Activated CD8-positive, alpha-beta memory T cell treated with anti-CD3 and anti-CD28 coated beads for 36 hours (primary cell): ENCODE results near the gene YEATS4. TPM values are rescaled to one million over a fixed set of nuclear protein-coding genes. Genes with fewer than 3 reads are reported as not detected.

Source experiments
- CTCF ChIA-PET: fragments of 350-600 bp; sonication (Branson Sonifier 250); formaldehyde crosslinking; loops from one replicate; lab custom pipeline; 2021; ENCODE audit warnings: antibody characterized with exemption; lab: Charles Lee
- POLR2A ChIA-PET: fragments of 350-600 bp; sonication (Branson Sonifier 250); formaldehyde crosslinking; loops from one replicate; lab custom pipeline; 2021; ENCODE audit warnings: antibody characterized with exemption; lab: Charles Lee
- total RNA-seq, 2 experiments: library from RNA; stranded (reverse); gene quantifications; one replicate each; pipeline ENCODE4 v1.2.3, GENCODE V29; 2021

Gene YEATS4
- total RNA-seq, 2 experiments from 2014 or later, result 39.9 to 40.0 TPM

GRCh38 chr12:69338120-69338859 lies 21.3 kb upstream of the YEATS4 start:
- POLR2A ChIA-PET, result interaction anchor here (0.6 kb wide), 1 partner anchor 126 kb away, joined by 3 read pairs; no protein-coding TSS in a partner anchor
- CTCF ChIA-PET, result no interaction called here

- CTCF ChIA-PET, result no interaction called here
- POLR2A ChIA-PET, result no interaction called here
Observed at GRCh38 chr12:69338936-69339335, 20.6 kb upstream of the YEATS4 start.

- ChIA-PET POLR2A (no interaction called here), CTCF (no interaction called here)
Observed at GRCh38 chr12:69339999-69340398, 19.5 kb upstream of the YEATS4 start.

- CTCF ChIA-PET, result interaction anchor here (0.8 kb wide), 1 partner anchor 13 kb away, joined by 3 read pairs; no protein-coding TSS in a partner anchor
Observed at GRCh38 chr12:69341328-69341727, 18.2 kb upstream of the YEATS4 start.

GRCh38 chr12:69342421-69342820 lies 17.1 kb upstream of the YEATS4 start:
- POLR2A ChIA-PET, result interaction anchor here (0.5 kb wide), 1 partner anchor 23 kb away, joined by 4 read pairs; no protein-coding TSS in a partner anchor
- CTCF ChIA-PET, result interaction anchor here (1.1 kb wide), 1 partner anchor 53 kb away, joined by 3 read pairs; no protein-coding TSS in a partner anchor

More at GRCh38 chr12:69341328-69341727, 18.2 kb upstream of the YEATS4 start:
- POLR2A ChIA-PET, result no interaction called here

- CTCF ChIA-PET, result no interaction called here
- POLR2A ChIA-PET, result no interaction called here
Observed at GRCh38 chr12:69343357-69343756, 16.2 kb upstream of the YEATS4 start.

- ChIA-PET POLR2A (no interaction called here), CTCF (no interaction called here)
Observed at GRCh38 chr12:69343885-69344612, 15.5 kb upstream of the YEATS4 start.

GRCh38 chr12:69345077-69345476 lies 14.5 kb upstream of the YEATS4 start:
- ChIA-PET CTCF (no interaction called here), POLR2A (no interaction called here)

GRCh38 chr12:69345742-69346141 lies 13.8 kb upstream of the YEATS4 start:
- CTCF ChIA-PET, result no interaction called here
- POLR2A ChIA-PET, result no interaction called here

GRCh38 chr12:69348162-69348938 lies 11.2 kb upstream of the YEATS4 start, which contains the start of gene LYZ:
TSS of gene LYZ (plus strand) at chr12:69348381. CDS start at chr12:69348409, 28 bp downstream.
- POLR2A ChIA-PET, result interaction anchor here (0.6 kb wide), 1 partner anchor 156 kb away, joined by 5 read pairs; no protein-coding TSS in a partner anchor
- CTCF ChIA-PET, result interaction anchor here (0.7 kb wide), 1 partner anchor 308 kb away, joined by 3 read pairs; no protein-coding TSS in a partner anchor

GRCh38 chr12:69350002-69350626 lies 9.4 kb upstream of the YEATS4 start:
- POLR2A ChIA-PET, result no interaction called here
- CTCF ChIA-PET, result interaction anchor here (1.0 kb wide), 1 partner anchor 19 kb away, joined by 3 read pairs; no protein-coding TSS in a partner anchor

GRCh38 chr12:69350777-69351176 lies 8.8 kb upstream of the YEATS4 start:
- ChIA-PET POLR2A (no interaction called here), CTCF (interaction anchor here (0.7 kb wide), 1 partner anchor 21 kb away, joined by 4 read pairs; no protein-coding TSS in a partner anchor)

GRCh38 chr12:69351462-69352236 lies 7.9 kb upstream of the YEATS4 start:
- CTCF ChIA-PET, result no interaction called here
- POLR2A ChIA-PET, result no interaction called here

- CTCF ChIA-PET, result no interaction called here
- POLR2A ChIA-PET, result no interaction called here
Observed at GRCh38 chr12:69352904-69353303, 6.6 kb upstream of the YEATS4 start.

GRCh38 chr12:69354172-69354555 lies 5.4 kb upstream of the YEATS4 start:
- ChIA-PET POLR2A (no interaction called here), CTCF (interaction anchor here (0.8 kb wide), 1 partner anchor 12 kb away, joined by 3 read pairs; no protein-coding TSS in a partner anchor)

- POLR2A ChIA-PET, result no interaction called here
- CTCF ChIA-PET, result interaction anchor here (0.8 kb wide), 1 partner anchor 13 kb away, joined by 3 read pairs; no protein-coding TSS in a partner anchor
Observed at GRCh38 chr12:69354556-69355187, 4.9 kb upstream of the YEATS4 start.

GRCh38 chr12:69355363-69356028 lies 4.0 kb upstream of the YEATS4 start:
- CTCF ChIA-PET, result no interaction called here
- POLR2A ChIA-PET, result no interaction called here
